Body of pancreas (tissue), 4 donors: Measurements from ENCODE around the gene DVL1. TPM values are rescaled to one million over a fixed set of nuclear protein-coding genes. Genes with fewer than 3 reads are reported as not detected.

ENCODE experiments used
- ATAC-seq: fragments of 150-250 bp; one replicate; pipeline ENCODE4 v1.9.1; 2016
- DNase-seq, 4 donors: peaks; one replicate each; pipeline ENCODE4 v3.0.0-alpha.2; 2019
- H3K27ac ChIP-seq, 4 donors: fragments of 200-600 bp; sonication (generic); 1 replicate in 3 of 4; 2 replicates in 1 of 4; pipeline versions ENCODE4 v1.5.1 to v1.6.1; 2016 to 2019; ENCODE audit warnings: mild to moderate bottlenecking in 1 of 4, mixed read lengths in 1 of 4, moderate library complexity in 1 of 4
- H3K27me3 ChIP-seq, 2 donors: fragments of 200-600 bp; sonication (generic); one replicate each; pipeline ENCODE4 v1.6.0; 2016; ENCODE audit warnings: mild to moderate bottlenecking in 1 of 2
- H3K36me3 ChIP-seq, 2 donors: fragments of 200-600 bp; sonication (generic); replicated peaks in 1 of 2; 2 replicates each; pipeline ENCODE4 v1.5.1; 2016; ENCODE audit warnings: low read depth in 2 of 2; ENCODE audit not compliant: insufficient read depth in 1 of 2
- H3K4me1 ChIP-seq: fragments of 200-600 bp; sonication (generic); one replicate; pipeline ENCODE4 v1.6.0; 2016
- H3K4me3 ChIP-seq, 2 donors: fragments of 200-600 bp; sonication (generic); 1 replicate in 1 of 2; 2 replicates in 1 of 2; pipeline ENCODE4 v1.5.1; 2016 to 2019
- H3K9me3 ChIP-seq, 3 donors: fragments of 200-600 bp; sonication (generic); 1 replicate in 2 of 3; 2 replicates in 1 of 3; pipeline ENCODE4 v1.5.1; 2016
- CTCF ChIP-seq, 7 experiments: fragments of 450-650 bp in 4 of 7; fragments of 200-600 bp in 3 of 7; sonication (generic) in 3 of 7; IDR thresholded peaks; one replicate each; pipeline ENCODE4 v1.5.1; 2016 to 2019; ENCODE audit warnings: antibody characterized with exemption in 7 of 7
- POLR2A ChIP-seq, 3 donors: fragments of 450-650 bp; IDR thresholded peaks; one replicate each; pipeline ENCODE4 v1.6.1; 2016; ENCODE audit warnings: antibody characterized with exemption in 3 of 3, mild to moderate bottlenecking in 2 of 3
- WGBS, 2 donors: methylation state at CpG; one replicate each; pipeline ENCODE4 v1.1.5; 2017; 5-methylcytosine and 5-hydroxymethylcytosine counted together
- intact Hi-C: fragments of 100-400 bp; cut with DNase I; formaldehyde crosslinking; loops from one replicate; pipeline ENCODE4 v1.15.1; 2023
- total RNA-seq, 2 donors: library from RNA; depleted of rRNA; stranded (reverse); fragments of >200 nt; gene quantifications; one replicate each; pipeline ENCODE4 v1.1.0, GENCODE V29; 2016

Gene DVL1
- total RNA-seq, 2 donors from 2014 or later, result 58.1 to 84.4 TPM

- H3K4me1 ChIP-seq, result peaks cover 1% of the 10 kb centered on the region
- TF ChIP-seq POLR2A (IDR thresholded peaks at IDR 0.05) (no peak), CTCF (IDR thresholded peaks at IDR 0.05) (no peak)
- H3K9me3 ChIP-seq, result no peaks in the 10 kb centered on the region
- no peak overlapping the region for H3K4me3 ChIP-seq
- ATAC-seq, result peak; percentile 5
- peak overlapping the region in 2 of 4 donors; percentile 21 to 34 for H3K27ac ChIP-seq
- H3K36me3 ChIP-seq, result no peaks in the 10 kb centered on the region
- WGBS, 2 donors, result 43 to 64% methylated on average over 14 to 28 of the region's 28 CpGs
- intact Hi-C loops, result no loop called here
- DNase-seq, result peak in 1 of 4 donors; percentile 16
- H3K27me3 ChIP-seq, result peaks cover 0 to 6% of the 10 kb centered on the region in 2 donors
These were observed 10.6 kb upstream of the DVL1 start for GRCh38 chr1:1359664-1360468.

GRCh38 chr1:1359308-1359663, 10.1 kb upstream of the DVL1 start:
- H3K4me1 ChIP-seq, result peaks cover 7% of the 10 kb centered on the region
- H3K4me3 ChIP-seq, result no peak overlapping the region
- 53 to 100% methylated on average over 1 to 6 of the region's 6 CpGs for WGBS, 2 donors
- DNase-seq (peak in 1 of 4 donors; percentile 13), ATAC-seq (no peak)
- H3K9me3 ChIP-seq, result no peaks in the 10 kb centered on the region
- no peaks in the 10 kb centered on the region for H3K36me3 ChIP-seq
- peaks cover 0 to 12% of the 10 kb centered on the region in 2 donors for H3K27me3 ChIP-seq
- TF ChIP-seq CTCF (IDR thresholded peaks at IDR 0.05), result no peak
- no peak for TF ChIP-seq POLR2A (IDR thresholded peaks at IDR 0.05)
- peak overlapping the region in 2 of 4 donors; percentile 39 to 59 for H3K27ac ChIP-seq
- intact Hi-C loops, result no loop called here

GRCh38 chr1:1358433-1359271, 9.4 kb upstream of the DVL1 start, which contains the start of gene MXRA8:
TSS of gene MXRA8 (minus strand) at chr1:1358555. CDS start at chr1:1358504, 51 bp downstream.
- peaks cover 0 to 19% of the 10 kb centered on the region in 2 donors for H3K27me3 ChIP-seq
- H3K4me3 ChIP-seq, result no peak within 1 kb of the TSS
- ATAC-seq (peak; percentile 19), DNase-seq (peak in 2 of 4 donors; percentile 29 to 49)
- H3K4me1 ChIP-seq, result peaks cover 13% of the 10 kb centered on the region
- 10 to 37% methylated on average over 2 to 29 of the region's 29 CpGs for WGBS, 2 donors
- intact Hi-C loops, result no loop called here
- no peaks in the 10 kb centered on the region for H3K9me3 ChIP-seq
- no peaks in the 10 kb centered on the region for H3K36me3 ChIP-seq
- H3K27ac ChIP-seq, result peak within 1 kb of the TSS in 2 of 4 donors; percentile 39 to 59
- TF ChIP-seq CTCF (IDR thresholded peaks at IDR 0.05) (no peak), POLR2A (IDR thresholded peaks at IDR 0.05) (no peak)

GRCh38 chr1:1357871-1358432, 8.7 kb upstream of the DVL1 start:
- intact Hi-C loops, result no loop called here
- Histone ChIP-seq H3K27ac (peak overlapping the region in 2 of 4 donors; percentile 25 to 59), H3K27me3 (peaks cover 0 to 25% of the 10 kb centered on the region in 2 donors)

More at GRCh38 chr1:1357871-1358432, 8.7 kb upstream of the DVL1 start:
- H3K4me3 ChIP-seq, result no peak overlapping the region
- WGBS, 2 donors, result 19 to 55% methylated on average over 4 to 18 of the region's 18 CpGs
- TF ChIP-seq POLR2A (IDR thresholded peaks at IDR 0.05) (no peak), CTCF (IDR thresholded peaks at IDR 0.05) (no peak)
- H3K36me3 ChIP-seq, result no peaks in the 10 kb centered on the region
- H3K9me3 ChIP-seq, result no peaks in the 10 kb centered on the region
- DNase-seq, result no peak
- peaks cover 20% of the 10 kb centered on the region for H3K4me1 ChIP-seq
- no peak for ATAC-seq
